Transverse colon (tissue), 3 donors: Measurements from ENCODE around the gene CCDC12.

Source experiments
- POLR2A ChIP-seq: fragments of 450-650 bp; IDR thresholded peaks from one replicate; pipeline ENCODE4 v1.6.1; 2016; ENCODE audit warnings: antibody characterized with exemption, mild to moderate bottlenecking, moderate library complexity
- POLR2AphosphoS5 ChIP-seq, 3 donors: sonication (generic); formaldehyde crosslinking; IDR thresholded peaks; one replicate each; pipeline ENCODE4 v1.6.1; 2016; ENCODE audit warnings: antibody characterized with exemption in 3 of 3

DNA sequence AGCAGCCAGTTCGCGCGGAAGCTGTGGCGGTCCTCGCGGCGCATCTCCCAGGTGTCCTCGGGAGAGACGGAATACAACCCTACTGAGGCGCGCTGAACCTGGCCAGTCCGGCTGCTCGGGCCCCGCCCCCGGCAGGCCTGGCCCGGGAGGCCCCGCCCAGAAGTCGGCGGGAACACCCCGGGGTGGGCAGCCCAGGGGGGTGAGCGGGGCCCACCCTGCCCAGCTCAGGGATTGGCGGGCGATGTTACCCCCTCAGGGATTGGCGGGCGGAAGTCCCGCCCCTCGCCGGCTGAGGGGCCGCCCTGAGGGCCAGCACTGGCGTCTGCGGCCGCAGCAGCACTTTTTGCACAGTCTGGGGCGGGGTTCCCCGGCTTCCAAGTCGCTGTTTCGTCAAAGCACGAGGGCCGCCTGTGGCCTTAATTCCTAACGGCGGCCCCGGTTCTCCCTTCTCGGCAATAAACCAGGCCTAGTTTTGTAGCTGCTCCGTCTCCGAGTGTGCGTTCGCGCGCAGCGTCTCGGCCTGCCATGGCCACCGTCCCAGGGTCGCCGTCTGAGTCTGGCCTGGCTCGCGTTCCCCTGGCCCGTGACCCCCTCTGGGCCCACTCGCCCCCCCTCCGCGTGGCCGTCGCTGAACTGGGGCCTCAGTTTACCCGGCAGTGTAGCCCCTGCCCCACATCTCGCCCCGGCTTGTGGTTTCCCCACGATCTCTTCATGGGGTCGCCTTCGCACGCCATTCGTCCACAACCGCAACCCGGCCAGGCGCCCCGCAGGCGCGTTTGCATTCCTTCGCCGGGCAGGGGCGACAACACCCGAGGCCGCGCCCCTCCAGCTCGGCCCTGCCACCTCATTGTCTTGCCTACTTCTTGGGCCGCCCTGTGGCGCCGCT is 32.9 kb upstream of the CCDC12 start:
- peak; percentile 59 for TF ChIP-seq POLR2A
- TF ChIP-seq POLR2AphosphoS5 (IDR thresholded peaks at IDR 0.05): peak; percentile 57 to 76 (median 73)
